Suppressor macrophage (primary cell): ENCODE data around the gene CORO7.

Experiments
- DNase-seq, 4 experiments: peaks; one replicate each; pipeline ENCODE4 v3.0.0-alpha.2; 2020 to 2022

The CORO7 gene

GRCh38 chr16:4370570-4371356 is 45.6 kb downstream of the CORO7 start:
- no peak for DNase-seq

DNA sequence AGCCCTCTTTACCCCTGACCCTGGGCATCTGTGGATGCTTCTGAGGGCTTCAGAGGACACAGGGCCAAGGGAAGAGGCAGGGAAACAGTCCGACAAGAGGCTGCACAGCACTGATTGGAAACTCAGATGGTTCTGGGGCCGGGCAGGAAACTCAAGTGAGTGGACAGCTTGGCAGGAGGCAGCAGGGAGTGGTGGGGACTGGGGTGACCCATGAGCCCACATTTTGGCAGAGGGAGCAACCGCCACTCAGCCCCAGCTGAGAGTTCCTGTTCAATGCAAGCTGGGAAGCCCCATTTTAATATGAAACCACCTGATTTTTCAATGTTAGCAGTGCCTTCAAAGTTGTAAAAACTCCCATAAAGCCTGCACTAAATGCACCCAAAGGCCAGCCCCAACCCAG is 46.2 kb downstream of the CORO7 start:
- DNase-seq, result no peak

GRCh38 chr16:4369007-4369733 is 47.2 kb downstream of the CORO7 start:
- DNase-seq, result no peak

GRCh38 chr16:4367393-4367856 is 49.0 kb downstream of the CORO7 start:
- no peak for DNase-seq

DNA sequence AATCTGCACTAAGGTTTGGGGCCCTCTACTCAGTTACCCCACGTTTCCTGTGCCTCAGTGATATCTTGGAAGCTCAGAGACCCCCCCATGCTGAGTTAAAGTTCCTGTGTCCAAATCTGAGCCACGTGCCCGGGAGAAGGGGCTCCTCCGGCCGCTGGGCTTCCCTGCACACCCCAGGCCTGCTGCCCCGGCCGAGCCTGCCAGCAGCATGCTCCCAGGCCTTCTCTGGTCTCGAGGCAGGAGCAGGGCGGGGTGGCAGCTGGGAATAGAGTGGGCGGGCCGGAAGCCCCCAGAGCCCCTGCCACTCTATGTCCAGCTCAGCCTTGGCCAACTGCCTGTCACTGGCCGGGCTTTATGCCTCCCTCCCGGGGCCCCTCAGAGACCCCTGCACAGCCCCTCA is 50.4 kb downstream of the CORO7 start:
- no peak for DNase-seq

DNA sequence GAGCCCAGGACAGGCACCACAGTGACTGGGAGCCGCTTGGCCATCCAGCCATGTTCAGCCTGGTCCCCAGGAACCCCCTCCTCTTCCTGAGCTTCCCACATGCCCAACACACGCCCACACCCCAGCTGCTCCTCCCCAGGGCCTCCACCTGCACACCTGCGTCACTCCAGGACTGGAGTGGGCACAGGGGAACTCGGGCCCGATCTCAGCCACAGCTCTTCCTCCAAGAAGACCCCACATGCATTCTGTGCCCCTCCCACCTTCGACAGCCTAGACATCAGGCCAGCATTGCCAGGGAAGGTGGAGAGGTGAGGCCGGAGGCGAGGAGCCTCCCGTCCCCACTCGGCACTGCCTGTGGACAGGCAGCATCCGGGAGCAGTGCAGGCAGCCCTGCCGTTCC is 50.8 kb downstream of the CORO7 start:
- DNase-seq, result no peak

GRCh38 chr16:4365014-4365406 is 51.4 kb downstream of the CORO7 start:
- no peak for DNase-seq

GRCh38 chr16:4364196-4365013 is 52.0 kb downstream of the CORO7 start:
- no peak for DNase-seq

DNA sequence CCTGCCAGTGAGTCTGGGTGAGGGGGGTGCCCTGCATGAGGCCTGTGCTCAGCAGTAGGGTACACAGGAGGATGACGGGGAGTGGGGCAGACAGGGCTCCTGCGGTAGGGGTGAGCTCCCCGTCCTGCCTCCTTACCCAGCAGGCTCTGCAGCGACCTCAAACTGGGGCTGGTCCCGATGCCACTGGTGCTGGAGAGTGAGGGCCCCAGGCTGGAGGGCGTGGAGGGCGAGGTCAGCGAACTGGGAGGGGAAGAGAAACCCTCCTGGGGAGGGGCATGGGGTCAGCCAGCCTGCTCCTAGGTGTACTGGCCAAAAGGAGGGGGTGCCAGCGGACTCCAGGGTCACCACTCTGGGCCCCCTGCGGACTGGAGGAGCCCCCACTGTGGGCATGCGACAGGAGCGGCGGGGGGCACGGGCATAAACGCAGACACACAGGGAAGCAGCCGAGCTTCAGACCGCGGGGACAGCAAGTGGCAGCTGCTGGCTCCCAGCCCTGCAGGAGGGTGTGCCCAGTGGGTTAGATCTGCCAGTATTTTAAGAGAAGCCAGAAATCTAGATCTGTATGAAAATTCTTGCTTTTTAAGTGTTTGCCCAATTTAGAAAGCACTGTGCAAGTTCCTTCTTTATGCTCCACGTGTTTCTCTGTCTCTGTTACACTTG is 53.8 kb downstream of the CORO7 start:
- no peak for DNase-seq

DNA sequence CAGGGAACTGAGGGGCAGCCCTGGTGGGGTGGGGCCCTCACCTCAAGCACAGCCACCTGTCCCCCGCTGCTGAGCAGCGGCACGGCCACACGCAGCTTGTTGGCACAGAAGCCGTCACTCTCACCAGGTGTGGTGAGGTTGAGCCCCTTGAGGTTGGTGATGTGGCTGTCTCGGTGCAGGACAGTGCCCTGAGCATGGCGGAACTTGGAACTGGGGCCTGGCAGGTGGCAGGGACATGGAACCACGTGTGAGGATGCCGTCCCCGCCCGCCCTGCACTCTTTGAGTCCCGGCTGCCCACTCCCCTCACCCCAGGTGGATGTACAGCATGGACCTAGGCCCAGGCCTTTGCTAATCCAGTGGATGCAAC is 54.5 kb downstream of the CORO7 start:
- DNase-seq, result no peak

- DNase-seq, result no peak
Measured at GRCh38 chr16:4361033-4361943, 55.1 kb downstream of the CORO7 start.

- peak in 1 of 4 experiments; percentile 16 for DNase-seq
Measured at GRCh38 chr16:4360538-4361021, 55.8 kb downstream of the CORO7 start.

DNA sequence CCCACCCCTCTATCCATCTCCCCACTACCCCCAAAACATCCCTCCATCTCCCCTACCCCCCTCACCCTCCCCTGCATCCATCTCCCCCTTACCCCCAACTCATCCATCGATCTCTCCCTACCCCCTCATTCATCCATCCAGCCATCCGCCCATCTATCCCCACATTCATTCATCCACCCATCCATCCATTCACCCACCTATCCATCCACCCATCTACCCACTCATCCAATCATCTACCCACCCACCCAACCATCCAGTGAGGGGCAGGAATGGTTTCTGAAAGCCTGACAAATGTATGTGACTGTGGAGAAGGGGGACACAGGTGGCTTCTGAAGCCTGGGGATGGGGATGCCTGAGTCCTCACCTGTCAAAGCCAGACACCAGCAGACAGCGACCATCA is 56.5 kb downstream of the CORO7 start:
- DNase-seq, result no peak

- peak; percentile 48 to 70 (median 56) for DNase-seq
Measured at GRCh38 chr16:4358831-4359561, 57.4 kb downstream of the CORO7 start.

- no peak for DNase-seq
Measured at GRCh38 chr16:4358236-4358635, 58.2 kb downstream of the CORO7 start.

DNA sequence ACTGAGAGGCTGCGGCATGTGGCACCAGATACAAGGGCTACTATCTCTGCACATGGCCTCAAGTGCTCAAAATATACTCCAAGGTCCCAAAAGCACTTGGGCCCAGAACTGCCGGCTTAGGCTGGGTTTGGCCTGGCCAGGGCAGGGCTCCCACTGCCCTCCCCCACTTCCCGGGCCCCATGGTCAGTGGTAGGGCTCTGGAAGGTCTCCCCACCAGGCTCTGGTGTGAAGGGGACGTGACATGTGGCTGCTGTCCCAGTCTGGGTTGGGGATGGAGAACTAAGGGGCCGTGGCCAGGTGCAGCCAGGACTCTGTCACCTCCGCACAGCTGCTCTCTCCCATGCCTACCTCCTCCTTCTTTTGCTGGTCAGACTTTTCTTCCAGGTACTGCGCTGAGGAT is 59.6 kb downstream of the CORO7 start:
- no peak for DNase-seq

GRCh38 chr16:4354512-4355409 is 61.6 kb downstream of the CORO7 start:
- DNase-seq, result no peak

DNA sequence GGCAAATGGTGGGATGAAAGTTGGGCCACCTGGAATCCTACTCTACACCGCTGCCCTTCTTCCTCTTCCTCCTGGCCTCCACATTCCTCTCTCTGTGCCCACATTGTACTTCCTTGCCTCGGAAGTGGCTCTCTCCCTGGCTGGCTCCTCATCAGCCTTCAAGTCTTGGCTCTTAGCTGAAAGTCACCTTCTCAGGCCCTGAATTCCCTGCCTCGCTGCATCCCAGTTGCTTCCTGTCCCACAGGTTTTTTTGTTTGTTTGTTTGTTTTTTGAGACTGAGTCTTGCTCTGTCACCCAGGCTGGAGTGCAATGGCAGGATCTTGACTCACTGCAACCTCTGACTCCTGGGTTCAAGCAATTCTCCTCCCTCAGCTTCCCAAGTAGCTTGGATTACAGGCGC is 62.7 kb downstream of the CORO7 start:
- DNase-seq, result no peak

GRCh38 chr16:4352843-4353242 is 63.6 kb downstream of the CORO7 start:
- DNase-seq, result no peak

- DNase-seq, result no peak
Measured at GRCh38 chr16:4351880-4352279, 64.5 kb downstream of the CORO7 start.
